GM13977 (cell line): ENCODE results near the gene CECR2.

ENCODE experiments used
- DNase-seq: peaks from one replicate; pipeline ENCODE4 v3.0.0; 2012; ENCODE audit warnings: low spot score
- CTCF ChIP-seq: IDR thresholded peaks from 2 replicates; pipeline ENCODE4 v1.5.1; 2012; ENCODE audit warnings: mild to moderate bottlenecking, control low read depth; ENCODE audit not compliant: insufficient read depth; ENCODE audit errors: extremely low read depth, missing control alignments
- in situ Hi-C: fragments of 300-500 bp; cut with MboI; formaldehyde crosslinking; loops from one replicate; pipeline ENCODE4 v1.12.0; 2022; ENCODE audit warnings: low sequenced_read_pairs, low pct_unique_long_range_greater_than_20kb, mixed read lengths, inconsistent platforms; ENCODE audit not compliant: unreplicated experiment

Gene CECR2

DNA sequence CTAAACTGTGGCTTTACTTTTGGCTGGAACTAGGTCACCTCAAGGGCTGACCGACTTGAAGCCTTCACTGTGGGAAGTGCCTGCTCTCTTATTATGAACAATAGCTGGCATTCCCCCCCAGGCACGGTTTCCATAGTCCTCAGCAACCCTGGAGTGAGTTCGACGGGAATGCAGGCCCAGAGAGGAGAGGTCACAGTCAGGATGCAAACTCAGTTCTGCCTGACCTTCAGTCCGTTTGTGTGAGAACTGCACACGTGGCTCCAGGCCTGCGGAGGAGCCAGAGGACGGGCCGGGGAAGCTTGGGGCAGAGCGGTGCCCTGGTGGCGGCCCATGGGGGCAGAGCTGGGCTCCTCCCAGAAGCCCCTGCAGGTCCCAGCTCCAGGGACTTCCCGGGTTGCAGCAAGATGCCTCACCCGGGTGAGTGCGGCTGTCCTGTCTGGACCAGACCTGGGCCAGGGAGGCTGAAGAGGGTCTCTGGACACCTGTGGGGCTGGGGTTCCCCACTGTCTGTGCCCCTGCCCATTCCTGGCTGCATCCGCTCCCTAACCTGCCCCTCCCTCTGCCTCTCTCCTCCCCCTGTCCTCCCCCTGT lies 211.3 kb downstream of the CECR2 start:
- in situ Hi-C loops: no loop called here
- DNase-seq: no peak
- TF ChIP-seq CTCF: no peak

- DNase-seq: no peak
- no peak for TF ChIP-seq CTCF
- in situ Hi-C loops: no loop called here
Observed at GRCh38 chr22:17581056-17581455, 211.8 kb downstream of the CECR2 start.

GRCh38 chr22:17581631-17582030 lies 212.4 kb downstream of the CECR2 start:
- in situ Hi-C loops: no loop called here
- no peak for DNase-seq
- TF ChIP-seq CTCF: no peak

DNA sequence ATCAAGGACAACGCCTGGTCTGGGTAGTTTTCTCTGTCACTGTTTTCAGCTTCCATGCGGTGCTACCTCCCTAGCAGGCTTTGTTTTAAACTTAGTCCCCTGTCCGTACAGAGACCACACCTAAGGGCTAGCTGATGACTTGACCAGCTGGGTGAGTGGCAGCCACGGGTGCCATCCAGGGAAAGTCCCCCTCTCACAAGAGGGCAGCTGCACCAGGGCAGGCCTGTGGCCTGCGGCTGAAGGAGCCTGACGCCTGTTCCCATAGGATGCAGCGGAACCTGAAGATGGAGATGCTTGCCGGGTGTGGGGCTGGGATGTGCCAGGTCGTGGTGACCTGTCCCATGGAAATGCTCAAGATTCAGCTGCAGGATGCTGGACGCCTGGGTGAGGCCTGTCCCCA lies 213.9 kb downstream of the CECR2 start:
- TF ChIP-seq CTCF: no peak
- in situ Hi-C loops: no loop called here
- DNase-seq: no peak

- no peak for TF ChIP-seq CTCF
- DNase-seq: no peak
- in situ Hi-C loops: no loop called here
Observed at GRCh38 chr22:17586831-17587440, 217.7 kb downstream of the CECR2 start.

GRCh38 chr22:17587629-17588028 lies 218.4 kb downstream of the CECR2 start:
- no peak for DNase-seq
- TF ChIP-seq CTCF: no peak
- in situ Hi-C loops: no loop called here
